Chondrocyte (in vitro differentiated cells): ENCODE data around the gene IL4I1. TPM values are rescaled to one million over a fixed set of nuclear protein-coding genes. Genes with fewer than 3 reads are reported as not detected.

Source experiments
- DNase-seq: peaks from one replicate; pipeline ENCODE4 v3.0.0; 2021; ENCODE audit warnings: mixed read lengths, low spot score
- H3K27ac Mint-ChIP-seq: one replicate; pipeline ENCODE4 v1.8.0; 2021; ENCODE audit warnings: mild to moderate bottlenecking, moderate library complexity, mixed read lengths; ENCODE audit not compliant: unreplicated experiment
- H3K27me3 Mint-ChIP-seq: 2 replicates; pipeline ENCODE4 v1.8.0; 2021; ENCODE audit warnings: low read depth, mixed read lengths
- H3K36me3 Mint-ChIP-seq: 2 replicates; pipeline ENCODE4 v1.8.0; 2021; ENCODE audit warnings: low read depth, mixed read lengths
- H3K4me1 Mint-ChIP-seq: 2 replicates; pipeline ENCODE4 v1.8.0; 2021; ENCODE audit warnings: low read depth, mild to moderate bottlenecking, mixed read lengths
- H3K4me3 Mint-ChIP-seq: one replicate; pipeline ENCODE4 v1.8.0; 2021; ENCODE audit warnings: mild to moderate bottlenecking, moderate library complexity, mixed read lengths; ENCODE audit not compliant: unreplicated experiment
- H3K9me3 Mint-ChIP-seq: 2 replicates; pipeline ENCODE4 v1.8.0; 2021; ENCODE audit warnings: low read depth, mixed read lengths
- total RNA-seq: library from RNA; stranded (reverse); gene quantifications from 3 replicates; pipeline ENCODE4 v1.2.1, GENCODE V29; 2021
- TF ChIP-seq, protein P1 (sequence below): fragments of 200-600 bp; sonication (generic); IDR thresholded peaks from 2 replicates; pipeline ENCODE4 v1.5.0; 2021; ENCODE audit warnings: antibody characterized with exemption, mild to moderate bottlenecking, moderate library complexity

IL4I1 gene
- total RNA-seq, 1 donor from 2014 or later = 0.17 TPM

GRCh38 chr19:49875857-49876421 lies 20.7 kb downstream of the IL4I1 start:
- Mint-ChIP-seq H3K4me3 (no peak overlapping the region), H3K4me1 (peaks cover 35% of the 10 kb centered on the region), H3K36me3 (peaks cover 8% of the 10 kb centered on the region), H3K9me3 (no peaks in the 10 kb centered on the region), H3K27ac (no peak overlapping the region), H3K27me3 (no peaks in the 10 kb centered on the region)
- DNase-seq = peak; percentile 80
- TF ChIP-seq, protein P1, sequence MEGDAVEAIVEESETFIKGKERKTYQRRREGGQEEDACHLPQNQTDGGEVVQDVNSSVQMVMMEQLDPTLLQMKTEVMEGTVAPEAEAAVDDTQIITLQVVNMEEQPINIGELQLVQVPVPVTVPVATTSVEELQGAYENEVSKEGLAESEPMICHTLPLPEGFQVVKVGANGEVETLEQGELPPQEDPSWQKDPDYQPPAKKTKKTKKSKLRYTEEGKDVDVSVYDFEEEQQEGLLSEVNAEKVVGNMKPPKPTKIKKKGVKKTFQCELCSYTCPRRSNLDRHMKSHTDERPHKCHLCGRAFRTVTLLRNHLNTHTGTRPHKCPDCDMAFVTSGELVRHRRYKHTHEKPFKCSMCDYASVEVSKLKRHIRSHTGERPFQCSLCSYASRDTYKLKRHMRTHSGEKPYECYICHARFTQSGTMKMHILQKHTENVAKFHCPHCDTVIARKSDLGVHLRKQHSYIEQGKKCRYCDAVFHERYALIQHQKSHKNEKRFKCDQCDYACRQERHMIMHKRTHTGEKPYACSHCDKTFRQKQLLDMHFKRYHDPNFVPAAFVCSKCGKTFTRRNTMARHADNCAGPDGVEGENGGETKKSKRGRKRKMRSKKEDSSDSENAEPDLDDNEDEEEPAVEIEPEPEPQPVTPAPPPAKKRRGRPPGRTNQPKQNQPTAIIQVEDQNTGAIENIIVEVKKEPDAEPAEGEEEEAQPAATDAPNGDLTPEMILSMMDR = no peak

DNA sequence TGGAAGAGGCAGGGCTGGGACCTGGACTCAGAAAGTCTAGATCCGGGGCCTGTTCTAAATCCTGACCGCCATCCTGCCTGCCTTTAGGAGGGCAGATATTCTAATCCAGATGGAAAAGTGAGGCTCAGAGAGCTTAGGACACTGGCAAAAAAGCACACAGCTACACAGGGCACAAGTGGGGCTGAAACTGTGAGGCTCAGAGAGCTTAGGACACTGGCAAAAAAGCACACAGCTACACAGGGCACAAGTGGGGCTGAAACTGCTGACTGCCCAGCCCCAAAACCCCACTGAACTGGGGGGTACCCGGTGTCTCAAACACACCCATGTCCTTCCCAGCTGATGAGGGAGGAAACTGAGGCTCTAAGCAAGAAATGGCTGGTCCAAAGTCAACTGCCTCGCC lies 21.5 kb downstream of the IL4I1 start:
- DNase-seq = no peak
- peaks cover 8% of the 10 kb centered on the region for H3K36me3 Mint-ChIP-seq
- no peaks in the 10 kb centered on the region for H3K27me3 Mint-ChIP-seq
- no peak overlapping the region for H3K27ac Mint-ChIP-seq
- no peaks in the 10 kb centered on the region for H3K9me3 Mint-ChIP-seq
- H3K4me3 Mint-ChIP-seq = no peak overlapping the region
- H3K4me1 Mint-ChIP-seq = peaks cover 41% of the 10 kb centered on the region
- TF ChIP-seq, protein P1 = no peak

- Mint-ChIP-seq H3K9me3 (no peaks in the 10 kb centered on the region), H3K4me3 (peak overlapping the region; percentile 31), H3K4me1 (peaks cover 43% of the 10 kb centered on the region)
Measured at GRCh38 chr19:49874503-49875157, 22.1 kb downstream of the IL4I1 start.

GRCh38 chr19:49873834-49874233 lies 22.9 kb downstream of the IL4I1 start:
- Mint-ChIP-seq H3K4me1 (peaks cover 39% of the 10 kb centered on the region), H3K36me3 (peaks cover 4% of the 10 kb centered on the region), H3K27me3 (no peaks in the 10 kb centered on the region), H3K4me3 (no peak overlapping the region), H3K9me3 (no peaks in the 10 kb centered on the region), H3K27ac (peak overlapping the region; percentile 8)
- DNase-seq = peak; percentile 82
- TF ChIP-seq, protein P1 = no peak

More at GRCh38 chr19:49874503-49875157, 22.1 kb downstream of the IL4I1 start:
- Mint-ChIP-seq H3K36me3 (peaks cover 8% of the 10 kb centered on the region), H3K27me3 (no peaks in the 10 kb centered on the region), H3K27ac (peak overlapping the region; percentile 78)
- TF ChIP-seq, protein P1 = no peak
- no peak for DNase-seq

- Mint-ChIP-seq H3K27ac (no peak overlapping the region), H3K9me3 (no peaks in the 10 kb centered on the region), H3K4me3 (no peak overlapping the region), H3K36me3 (peaks cover 3% of the 10 kb centered on the region), H3K4me1 (peaks cover 32% of the 10 kb centered on the region), H3K27me3 (no peaks in the 10 kb centered on the region)
- TF ChIP-seq, protein P1 = no peak
- no peak for DNase-seq
Measured at GRCh38 chr19:49873129-49873521, 23.6 kb downstream of the IL4I1 start.
